Measurements from ENCODE around the gene PRIM2.
"Not testable (repeated sequence)": the region's sequence is repeated elsewhere in the genome, so short reads cannot be mapped to it uniquely, and the experiment has no call there.

DNA sequence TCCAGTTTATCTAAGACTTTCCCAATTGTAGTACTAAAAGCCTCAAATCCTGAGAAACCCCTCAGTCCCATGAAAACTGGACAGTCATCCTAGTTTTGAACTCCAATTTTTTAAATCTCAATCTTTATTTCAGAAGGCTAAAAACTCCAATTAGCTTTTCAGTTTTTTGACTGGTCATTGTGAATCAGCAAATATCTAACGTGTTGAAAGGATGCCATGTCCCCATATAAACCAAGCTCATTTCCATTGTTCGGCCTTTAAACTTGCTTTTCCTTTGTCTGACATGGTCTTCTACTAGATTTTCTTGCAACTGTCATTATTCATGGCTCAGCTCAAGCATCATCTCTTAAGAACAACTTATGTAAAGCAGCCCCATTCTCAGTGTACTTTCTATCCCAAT, 342.4 kb downstream of the PRIM2 start:
- TF ChIP-seq, protein P1, sequence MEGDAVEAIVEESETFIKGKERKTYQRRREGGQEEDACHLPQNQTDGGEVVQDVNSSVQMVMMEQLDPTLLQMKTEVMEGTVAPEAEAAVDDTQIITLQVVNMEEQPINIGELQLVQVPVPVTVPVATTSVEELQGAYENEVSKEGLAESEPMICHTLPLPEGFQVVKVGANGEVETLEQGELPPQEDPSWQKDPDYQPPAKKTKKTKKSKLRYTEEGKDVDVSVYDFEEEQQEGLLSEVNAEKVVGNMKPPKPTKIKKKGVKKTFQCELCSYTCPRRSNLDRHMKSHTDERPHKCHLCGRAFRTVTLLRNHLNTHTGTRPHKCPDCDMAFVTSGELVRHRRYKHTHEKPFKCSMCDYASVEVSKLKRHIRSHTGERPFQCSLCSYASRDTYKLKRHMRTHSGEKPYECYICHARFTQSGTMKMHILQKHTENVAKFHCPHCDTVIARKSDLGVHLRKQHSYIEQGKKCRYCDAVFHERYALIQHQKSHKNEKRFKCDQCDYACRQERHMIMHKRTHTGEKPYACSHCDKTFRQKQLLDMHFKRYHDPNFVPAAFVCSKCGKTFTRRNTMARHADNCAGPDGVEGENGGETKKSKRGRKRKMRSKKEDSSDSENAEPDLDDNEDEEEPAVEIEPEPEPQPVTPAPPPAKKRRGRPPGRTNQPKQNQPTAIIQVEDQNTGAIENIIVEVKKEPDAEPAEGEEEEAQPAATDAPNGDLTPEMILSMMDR (IDR thresholded peaks at IDR 0.05; ENCODE audit: low read depth, low read length), result not testable (repeated sequence)
- TF ChIP-seq POLR2A (IDR thresholded peaks at IDR 0.05; ENCODE audit: extremely low read depth, insufficient read length), result not testable (repeated sequence)

Measured in NB4 (cell line).